ENCODE data around the gene MYF6.

Gene MYF6

DNA sequence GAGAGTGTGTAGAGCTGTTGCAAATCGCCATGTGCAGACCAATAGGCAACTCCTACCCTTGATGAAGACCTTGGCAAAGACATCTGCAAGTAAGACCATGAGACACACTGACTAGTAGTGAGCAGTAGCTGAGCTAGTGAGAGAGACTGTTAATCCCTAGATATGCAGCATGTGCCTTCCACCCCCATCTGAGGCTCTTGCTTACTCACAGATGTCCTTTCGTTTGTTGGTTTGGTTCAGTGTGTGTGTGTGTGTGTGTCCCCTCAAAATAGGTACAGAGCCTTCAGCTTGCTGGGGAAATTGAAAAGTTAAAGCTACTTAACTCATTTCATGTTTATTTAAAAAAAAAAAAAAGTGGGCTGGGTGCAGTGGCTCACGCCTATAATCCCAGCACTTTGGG lies 46.8 kb downstream of the MYF6 start:
- no peak for ATAC-seq
- no peak for TF ChIP-seq BACH2 (CRISPR knock-in tag; IDR thresholded peaks at IDR 0.05; ENCODE audit: borderline replicate concordance)
- no peak for TF ChIP-seq PPARA (CRISPR knock-in tag; IDR thresholded peaks at IDR 0.05; ENCODE audit: borderline replicate concordance)
- TF ChIP-seq, protein P1, sequence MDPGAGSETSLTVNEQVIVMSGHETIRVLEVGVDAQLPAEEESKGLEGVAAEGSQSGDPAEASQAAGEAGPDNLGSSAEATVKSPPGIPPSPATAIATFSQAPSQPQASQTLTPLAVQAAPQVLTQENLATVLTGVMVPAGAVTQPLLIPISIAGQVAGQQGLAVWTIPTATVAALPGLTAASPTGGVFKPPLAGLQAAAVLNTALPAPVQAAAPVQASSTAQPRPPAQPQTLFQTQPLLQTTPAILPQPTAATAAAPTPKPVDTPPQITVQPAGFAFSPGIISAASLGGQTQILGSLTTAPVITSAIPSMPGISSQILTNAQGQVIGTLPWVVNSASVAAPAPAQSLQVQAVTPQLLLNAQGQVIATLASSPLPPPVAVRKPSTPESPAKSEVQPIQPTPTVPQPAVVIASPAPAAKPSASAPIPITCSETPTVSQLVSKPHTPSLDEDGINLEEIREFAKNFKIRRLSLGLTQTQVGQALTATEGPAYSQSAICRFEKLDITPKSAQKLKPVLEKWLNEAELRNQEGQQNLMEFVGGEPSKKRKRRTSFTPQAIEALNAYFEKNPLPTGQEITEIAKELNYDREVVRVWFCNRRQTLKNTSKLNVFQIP (CRISPR knock-in tag; IDR thresholded peaks at IDR 0.05; ENCODE audit: borderline replicate concordance, low read depth) = no peak
- no peak for TF ChIP-seq ZFP30 (CRISPR knock-in tag; IDR thresholded peaks at IDR 0.05)
- TF ChIP-seq ESRRG (CRISPR knock-in tag; IDR thresholded peaks at IDR 0.05) = no peak
- no peak for TF ChIP-seq CSDC2 (CRISPR knock-in tag; IDR thresholded peaks at IDR 0.05)
- TF ChIP-seq, protein P2, sequence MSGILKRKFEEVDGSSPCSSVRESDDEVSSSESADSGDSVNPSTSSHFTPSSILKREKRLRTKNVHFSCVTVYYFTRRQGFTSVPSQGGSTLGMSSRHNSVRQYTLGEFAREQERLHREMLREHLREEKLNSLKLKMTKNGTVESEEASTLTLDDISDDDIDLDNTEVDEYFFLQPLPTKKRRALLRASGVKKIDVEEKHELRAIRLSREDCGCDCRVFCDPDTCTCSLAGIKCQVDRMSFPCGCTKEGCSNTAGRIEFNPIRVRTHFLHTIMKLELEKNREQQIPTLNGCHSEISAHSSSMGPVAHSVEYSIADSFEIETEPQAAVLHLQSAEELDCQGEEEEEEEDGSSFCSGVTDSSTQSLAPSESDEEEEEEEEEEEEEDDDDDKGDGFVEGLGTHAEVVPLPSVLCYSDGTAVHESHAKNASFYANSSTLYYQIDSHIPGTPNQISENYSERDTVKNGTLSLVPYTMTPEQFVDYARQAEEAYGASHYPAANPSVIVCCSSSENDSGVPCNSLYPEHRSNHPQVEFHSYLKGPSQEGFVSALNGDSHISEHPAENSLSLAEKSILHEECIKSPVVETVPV (CRISPR knock-in tag; IDR thresholded peaks at IDR 0.05) = no peak
- TF ChIP-seq, protein P3, sequence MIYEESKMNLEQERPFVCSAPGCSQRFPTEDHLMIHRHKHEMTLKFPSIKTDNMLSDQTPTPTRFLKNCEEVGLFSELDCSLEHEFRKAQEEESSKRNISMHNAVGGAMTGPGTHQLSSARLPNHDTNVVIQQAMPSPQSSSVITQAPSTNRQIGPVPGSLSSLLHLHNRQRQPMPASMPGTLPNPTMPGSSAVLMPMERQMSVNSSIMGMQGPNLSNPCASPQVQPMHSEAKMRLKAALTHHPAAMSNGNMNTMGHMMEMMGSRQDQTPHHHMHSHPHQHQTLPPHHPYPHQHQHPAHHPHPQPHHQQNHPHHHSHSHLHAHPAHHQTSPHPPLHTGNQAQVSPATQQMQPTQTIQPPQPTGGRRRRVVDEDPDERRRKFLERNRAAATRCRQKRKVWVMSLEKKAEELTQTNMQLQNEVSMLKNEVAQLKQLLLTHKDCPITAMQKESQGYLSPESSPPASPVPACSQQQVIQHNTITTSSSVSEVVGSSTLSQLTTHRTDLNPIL (CRISPR knock-in tag; IDR thresholded peaks at IDR 0.05; ENCODE audit: low read depth) = no peak
- TF ChIP-seq ZNF565 (CRISPR knock-in tag; conservative IDR thresholded peaks at IDR 0.05; ENCODE audit: low read depth) = no peak
- no peak for TF ChIP-seq ISL1 (CRISPR knock-in tag; IDR thresholded peaks at IDR 0.05)
- no peak for TF ChIP-seq TOX (CRISPR knock-in tag; IDR thresholded peaks at IDR 0.05; ENCODE audit: borderline replicate concordance)
- TF ChIP-seq OSR1 (CRISPR knock-in tag; IDR thresholded peaks at IDR 0.05) = no peak
- TF ChIP-seq ZFP3 (CRISPR knock-in tag; IDR thresholded peaks at IDR 0.05) = no peak
- TF ChIP-seq, protein P4, sequence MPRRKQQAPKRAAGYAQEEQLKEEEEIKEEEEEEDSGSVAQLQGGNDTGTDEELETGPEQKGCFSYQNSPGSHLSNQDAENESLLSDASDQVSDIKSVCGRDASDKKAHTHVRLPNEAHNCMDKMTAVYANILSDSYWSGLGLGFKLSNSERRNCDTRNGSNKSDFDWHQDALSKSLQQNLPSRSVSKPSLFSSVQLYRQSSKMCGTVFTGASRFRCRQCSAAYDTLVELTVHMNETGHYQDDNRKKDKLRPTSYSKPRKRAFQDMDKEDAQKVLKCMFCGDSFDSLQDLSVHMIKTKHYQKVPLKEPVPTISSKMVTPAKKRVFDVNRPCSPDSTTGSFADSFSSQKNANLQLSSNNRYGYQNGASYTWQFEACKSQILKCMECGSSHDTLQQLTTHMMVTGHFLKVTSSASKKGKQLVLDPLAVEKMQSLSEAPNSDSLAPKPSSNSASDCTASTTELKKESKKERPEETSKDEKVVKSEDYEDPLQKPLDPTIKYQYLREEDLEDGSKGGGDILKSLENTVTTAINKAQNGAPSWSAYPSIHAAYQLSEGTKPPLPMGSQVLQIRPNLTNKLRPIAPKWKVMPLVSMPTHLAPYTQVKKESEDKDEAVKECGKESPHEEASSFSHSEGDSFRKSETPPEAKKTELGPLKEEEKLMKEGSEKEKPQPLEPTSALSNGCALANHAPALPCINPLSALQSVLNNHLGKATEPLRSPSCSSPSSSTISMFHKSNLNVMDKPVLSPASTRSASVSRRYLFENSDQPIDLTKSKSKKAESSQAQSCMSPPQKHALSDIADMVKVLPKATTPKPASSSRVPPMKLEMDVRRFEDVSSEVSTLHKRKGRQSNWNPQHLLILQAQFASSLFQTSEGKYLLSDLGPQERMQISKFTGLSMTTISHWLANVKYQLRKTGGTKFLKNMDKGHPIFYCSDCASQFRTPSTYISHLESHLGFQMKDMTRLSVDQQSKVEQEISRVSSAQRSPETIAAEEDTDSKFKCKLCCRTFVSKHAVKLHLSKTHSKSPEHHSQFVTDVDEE (CRISPR knock-in tag; IDR thresholded peaks at IDR 0.05) = no peak
- no peak for TF ChIP-seq TCF4 (CRISPR knock-in tag; IDR thresholded peaks at IDR 0.05; ENCODE audit: borderline replicate concordance)
- no peak for TF ChIP-seq SNAI2 (CRISPR knock-in tag; IDR thresholded peaks at IDR 0.05)
- no peak for TF ChIP-seq ZNF70 (CRISPR knock-in tag; IDR thresholded peaks at IDR 0.05)
- no peak for TF ChIP-seq ZC3H10 (CRISPR knock-in tag; IDR thresholded peaks at IDR 0.05)
- no peak for TF ChIP-seq RARB (CRISPR knock-in tag; IDR thresholded peaks at IDR 0.05)
- TF ChIP-seq ZNF8 (CRISPR knock-in tag; IDR thresholded peaks at IDR 0.05) = no peak

DNA sequence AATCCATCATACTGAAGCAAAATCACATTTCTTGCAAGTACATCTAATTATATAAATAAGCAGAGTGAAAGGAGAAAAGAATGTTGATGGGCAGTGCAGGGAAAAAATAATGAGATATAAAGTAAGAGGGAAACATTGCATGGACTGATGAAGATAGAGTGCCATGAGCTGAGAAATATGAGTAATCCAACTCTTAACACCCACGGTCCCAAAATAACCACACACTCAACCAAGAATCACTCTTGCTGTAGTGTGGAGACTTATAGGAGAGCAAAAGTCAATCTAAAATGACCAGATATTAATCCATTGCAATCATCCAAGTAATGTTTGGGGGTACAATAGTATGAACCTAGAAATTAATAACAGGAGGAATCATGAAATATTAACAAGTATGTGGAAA lies 49.4 kb downstream of the MYF6 start:
- no peak for ATAC-seq
- TF ChIP-seq RARB (CRISPR knock-in tag; IDR thresholded peaks at IDR 0.05) = no peak
- TF ChIP-seq OSR1 (CRISPR knock-in tag; IDR thresholded peaks at IDR 0.05) = no peak
- TF ChIP-seq TOX (CRISPR knock-in tag; IDR thresholded peaks at IDR 0.05; ENCODE audit: borderline replicate concordance) = no peak
- TF ChIP-seq, protein P5, sequence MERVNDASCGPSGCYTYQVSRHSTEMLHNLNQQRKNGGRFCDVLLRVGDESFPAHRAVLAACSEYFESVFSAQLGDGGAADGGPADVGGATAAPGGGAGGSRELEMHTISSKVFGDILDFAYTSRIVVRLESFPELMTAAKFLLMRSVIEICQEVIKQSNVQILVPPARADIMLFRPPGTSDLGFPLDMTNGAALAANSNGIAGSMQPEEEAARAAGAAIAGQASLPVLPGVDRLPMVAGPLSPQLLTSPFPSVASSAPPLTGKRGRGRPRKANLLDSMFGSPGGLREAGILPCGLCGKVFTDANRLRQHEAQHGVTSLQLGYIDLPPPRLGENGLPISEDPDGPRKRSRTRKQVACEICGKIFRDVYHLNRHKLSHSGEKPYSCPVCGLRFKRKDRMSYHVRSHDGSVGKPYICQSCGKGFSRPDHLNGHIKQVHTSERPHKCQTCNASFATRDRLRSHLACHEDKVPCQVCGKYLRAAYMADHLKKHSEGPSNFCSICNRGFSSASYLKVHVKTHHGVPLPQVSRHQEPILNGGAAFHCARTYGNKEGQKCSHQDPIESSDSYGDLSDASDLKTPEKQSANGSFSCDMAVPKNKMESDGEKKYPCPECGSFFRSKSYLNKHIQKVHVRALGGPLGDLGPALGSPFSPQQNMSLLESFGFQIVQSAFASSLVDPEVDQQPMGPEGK (CRISPR knock-in tag; IDR thresholded peaks at IDR 0.05; ENCODE audit: borderline replicate concordance) = no peak
- no peak for TF ChIP-seq ISL1 (CRISPR knock-in tag; IDR thresholded peaks at IDR 0.05)
- TF ChIP-seq, protein P2 (CRISPR knock-in tag; IDR thresholded peaks at IDR 0.05) = no peak
- no peak for TF ChIP-seq ZFP30 (CRISPR knock-in tag; IDR thresholded peaks at IDR 0.05)
- no peak for TF ChIP-seq ZNF8 (CRISPR knock-in tag; IDR thresholded peaks at IDR 0.05)
- no peak for TF ChIP-seq ZNF70 (CRISPR knock-in tag; IDR thresholded peaks at IDR 0.05)
- TF ChIP-seq TCF4 (CRISPR knock-in tag; IDR thresholded peaks at IDR 0.05; ENCODE audit: borderline replicate concordance) = no peak
- TF ChIP-seq GLIS3 (CRISPR knock-in tag; IDR thresholded peaks at IDR 0.05) = no peak
- no peak for TF ChIP-seq CSDC2 (CRISPR knock-in tag; IDR thresholded peaks at IDR 0.05)
- no peak for TF ChIP-seq ARNTL (CRISPR knock-in tag; IDR thresholded peaks at IDR 0.05; ENCODE audit: borderline replicate concordance, low read depth)
- TF ChIP-seq ESRRG (CRISPR knock-in tag; IDR thresholded peaks at IDR 0.05) = no peak
- no peak for TF ChIP-seq ZNF565 (CRISPR knock-in tag; conservative IDR thresholded peaks at IDR 0.05; ENCODE audit: low read depth)
